Stomach smooth muscle (tissue), 2 donors: ENCODE results near the gene VILL.

Experiments
- H3K27ac ChIP-seq: one replicate; pipeline ENCODE4 v1.7.0; 2013; ENCODE audit warnings: mild to moderate bottlenecking, low read length, inconsistent platforms
- H3K27me3 ChIP-seq, 2 donors: one replicate each; pipeline ENCODE4 v1.7.0; 2013; ENCODE audit warnings: low read length in 2 of 2; ENCODE audit not compliant: insufficient read depth in 2 of 2, control insufficient read depth in 1 of 2
- H3K36me3 ChIP-seq, 2 donors: one replicate each; pipeline ENCODE4 v1.7.0; 2013; ENCODE audit warnings: low read length in 2 of 2; ENCODE audit not compliant: control insufficient read depth in 2 of 2, insufficient read depth in 2 of 2
- H3K4me1 ChIP-seq: one replicate; pipeline ENCODE4 v1.7.0; 2013; ENCODE audit warnings: low read length; ENCODE audit not compliant: control insufficient read depth, insufficient read depth
- H3K4me3 ChIP-seq, 2 donors: one replicate each; pipeline ENCODE4 v1.7.0; 2013; ENCODE audit warnings: low read length in 2 of 2
- H3K9ac ChIP-seq, 2 donors: one replicate each; pipeline ENCODE4 v1.7.0; 2013; ENCODE audit warnings: low read length in 2 of 2, mild to moderate bottlenecking in 1 of 2
- H3K9me3 ChIP-seq, 2 donors: one replicate each; pipeline ENCODE4 v1.7.0; 2013; ENCODE audit warnings: low read length in 2 of 2; ENCODE audit not compliant: control insufficient read depth in 2 of 2
- donor health status: healthy.
- donor health status: Pancreatic carcinoma.

The VILL gene

DNA sequence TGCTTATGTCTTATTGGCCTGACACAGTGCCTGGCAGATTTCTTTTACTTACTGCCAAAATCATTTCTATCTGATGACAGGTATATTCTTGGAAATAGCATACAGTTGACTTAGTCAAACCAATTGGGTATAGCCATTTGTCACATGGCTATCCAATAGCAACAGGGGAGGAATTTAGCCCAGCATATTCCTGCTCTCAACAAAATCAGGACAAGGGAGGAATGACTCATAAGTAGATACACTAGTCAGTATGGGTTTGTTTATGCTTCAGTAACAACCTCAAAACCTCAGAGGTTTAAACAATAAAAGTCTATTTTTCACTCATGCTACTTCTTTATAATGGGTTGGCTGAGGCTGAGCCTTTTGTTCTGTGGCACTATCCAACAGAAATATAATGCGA lies 38.0 kb upstream of the VILL start:
- H3K27ac ChIP-seq: no peak overlapping the region
- H3K4me1 ChIP-seq: peaks cover 29% of the 10 kb centered on the region
- peak overlapping the region in 1 of 2 donors; percentile 19 for H3K4me3 ChIP-seq
- H3K27me3 ChIP-seq: no peaks in the 10 kb centered on the region
- peaks cover 7 to 9% of the 10 kb centered on the region in 2 donors for H3K36me3 ChIP-seq
- no peaks in the 10 kb centered on the region for H3K9me3 ChIP-seq
- no peak overlapping the region for H3K9ac ChIP-seq

GRCh38 chr3:37953226-37953625 lies 37.4 kb upstream of the VILL start:
- no peaks in the 10 kb centered on the region for H3K9me3 ChIP-seq
- no peak overlapping the region for H3K4me3 ChIP-seq
- H3K9ac ChIP-seq: no peak overlapping the region
- no peaks in the 10 kb centered on the region for H3K27me3 ChIP-seq
- H3K4me1 ChIP-seq: peaks cover 31% of the 10 kb centered on the region
- H3K27ac ChIP-seq: no peak overlapping the region
- peaks cover 7 to 9% of the 10 kb centered on the region in 2 donors for H3K36me3 ChIP-seq

GRCh38 chr3:37953707-37954394 lies 36.7 kb upstream of the VILL start:
- peaks cover 31% of the 10 kb centered on the region for H3K4me1 ChIP-seq
- H3K4me3 ChIP-seq: no peak overlapping the region
- H3K36me3 ChIP-seq: peaks cover 7% of the 10 kb centered on the region in 2 donors
- H3K27ac ChIP-seq: peak overlapping the region; percentile 49
- no peaks in the 10 kb centered on the region for H3K9me3 ChIP-seq
- no peaks in the 10 kb centered on the region for H3K27me3 ChIP-seq
- H3K9ac ChIP-seq: no peak overlapping the region

- H3K9ac ChIP-seq: no peak overlapping the region
- H3K27ac ChIP-seq: no peak overlapping the region
- H3K4me3 ChIP-seq: no peak overlapping the region
- H3K36me3 ChIP-seq: peaks cover 7% of the 10 kb centered on the region in 2 donors
- no peaks in the 10 kb centered on the region for H3K27me3 ChIP-seq
- H3K4me1 ChIP-seq: peaks cover 30% of the 10 kb centered on the region
- H3K9me3 ChIP-seq: no peaks in the 10 kb centered on the region
Observed at GRCh38 chr3:37954881-37955280, 35.7 kb upstream of the VILL start.

DNA sequence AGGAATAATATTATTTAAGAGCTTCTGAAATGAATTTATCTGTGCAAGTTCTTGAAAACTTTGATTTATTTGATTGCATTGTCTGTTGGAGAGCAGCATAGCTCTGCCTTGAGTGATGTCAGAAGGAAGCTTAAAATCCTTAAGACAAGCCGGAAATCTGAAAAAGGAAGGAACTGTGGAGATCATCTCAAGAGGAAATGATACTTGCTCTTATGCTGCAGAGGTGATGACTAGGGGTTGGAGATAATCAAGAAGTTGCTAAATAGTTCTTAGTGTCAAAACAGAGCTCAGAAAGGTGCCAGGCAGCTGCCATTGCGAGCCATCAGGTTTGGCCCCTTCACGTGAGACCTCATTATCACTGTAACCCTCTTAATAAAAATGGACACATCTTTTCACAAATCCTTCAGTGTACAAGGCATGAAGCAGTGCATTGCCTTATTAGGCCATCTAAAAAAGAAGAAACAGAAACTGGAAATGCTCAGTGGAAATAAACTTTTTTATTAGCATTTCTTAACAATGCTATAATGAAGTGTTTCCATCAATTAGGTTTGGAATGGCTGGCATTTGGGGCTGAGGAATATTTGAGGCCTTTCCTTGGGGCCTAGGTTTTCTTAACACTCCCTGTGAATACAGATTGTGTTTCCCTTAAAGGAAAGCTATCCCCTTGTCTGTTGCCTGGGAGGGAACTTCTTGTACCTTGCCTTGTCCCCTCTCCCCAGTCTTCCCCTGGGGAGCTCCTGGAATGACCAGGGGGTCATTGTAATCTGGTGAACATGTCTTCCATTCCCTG lies 34.5 kb upstream of the VILL start:
- Histone ChIP-seq H3K9ac (peak overlapping the region; percentile 40 to 51), H3K36me3 (peaks cover 7% of the 10 kb centered on the region in 2 donors), H3K4me1 (peaks cover 26% of the 10 kb centered on the region), H3K27me3 (no peaks in the 10 kb centered on the region), H3K9me3 (no peaks in the 10 kb centered on the region), H3K4me3 (no peak overlapping the region), H3K27ac (peak overlapping the region; percentile 80)

DNA sequence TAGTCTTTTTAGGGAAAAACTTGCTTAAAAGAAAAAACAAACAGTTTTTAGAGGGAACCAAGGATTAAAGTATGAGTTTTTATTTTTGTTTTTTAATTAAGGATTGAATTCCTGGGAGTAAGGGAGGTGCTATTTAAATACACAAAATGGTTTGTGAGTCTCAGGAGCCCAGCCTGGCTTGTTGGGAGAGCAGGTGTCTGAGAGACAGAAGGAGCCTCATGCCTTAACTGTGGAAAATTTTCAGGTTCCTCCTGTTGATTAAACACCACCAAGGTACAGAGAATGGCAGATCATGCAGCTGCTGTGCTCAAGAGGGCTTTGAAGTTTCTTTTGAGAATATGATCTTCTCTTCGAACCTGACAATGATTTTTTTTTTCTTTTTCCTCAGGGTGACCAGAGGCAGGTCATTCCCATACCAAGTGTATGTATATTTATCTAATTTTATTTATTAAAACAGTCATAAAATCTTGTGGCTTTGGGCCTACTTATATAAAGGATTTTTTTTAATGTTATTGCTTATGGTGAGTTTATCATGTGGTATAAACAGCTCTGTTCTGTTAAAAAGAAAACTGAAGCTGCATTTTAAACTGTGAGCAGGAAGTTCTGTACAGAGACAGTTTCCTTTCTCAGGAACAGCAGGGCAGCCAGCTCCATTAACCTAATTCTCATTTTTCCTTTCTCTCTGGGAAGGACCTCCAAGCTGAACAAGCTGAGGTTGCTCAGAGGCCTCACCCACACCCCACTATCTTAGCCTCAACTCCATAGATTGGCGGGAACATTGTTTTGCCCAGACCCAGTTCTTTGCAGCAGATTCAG lies 33.7 kb upstream of the VILL start:
- Histone ChIP-seq H3K36me3 (peaks cover 6 to 7% of the 10 kb centered on the region in 2 donors), H3K27ac (peak overlapping the region; percentile 80), H3K27me3 (no peaks in the 10 kb centered on the region), H3K9me3 (no peaks in the 10 kb centered on the region), H3K4me3 (no peak overlapping the region), H3K4me1 (peaks cover 26% of the 10 kb centered on the region), H3K9ac (peak overlapping the region in 1 of 2 donors; percentile 40)

DNA sequence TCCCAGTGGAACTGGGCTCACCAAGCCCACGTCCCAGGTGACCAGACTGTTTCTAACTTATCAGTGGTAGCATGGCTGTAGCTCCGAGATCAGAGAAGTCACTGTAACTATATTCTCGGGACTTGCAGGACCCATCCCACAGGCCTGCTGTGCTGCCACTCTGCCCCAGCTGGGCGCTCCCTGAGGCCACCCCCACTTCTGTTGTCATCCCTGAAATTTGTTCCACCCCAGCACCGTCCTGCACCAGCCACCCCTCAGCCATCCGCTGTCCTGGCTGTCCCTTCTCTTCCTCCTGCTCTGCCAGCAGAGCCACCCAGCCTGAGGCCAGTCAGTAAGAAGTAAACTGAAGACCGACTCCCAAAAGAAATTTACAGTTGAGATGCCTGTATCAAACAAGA lies 33.0 kb upstream of the VILL start:
- Histone ChIP-seq H3K4me3 (no peak overlapping the region), H3K27me3 (no peaks in the 10 kb centered on the region), H3K36me3 (peaks cover 0 to 7% of the 10 kb centered on the region in 2 donors), H3K4me1 (peaks cover 26% of the 10 kb centered on the region), H3K9me3 (no peaks in the 10 kb centered on the region), H3K9ac (no peak overlapping the region), H3K27ac (peak overlapping the region; percentile 80)

DNA sequence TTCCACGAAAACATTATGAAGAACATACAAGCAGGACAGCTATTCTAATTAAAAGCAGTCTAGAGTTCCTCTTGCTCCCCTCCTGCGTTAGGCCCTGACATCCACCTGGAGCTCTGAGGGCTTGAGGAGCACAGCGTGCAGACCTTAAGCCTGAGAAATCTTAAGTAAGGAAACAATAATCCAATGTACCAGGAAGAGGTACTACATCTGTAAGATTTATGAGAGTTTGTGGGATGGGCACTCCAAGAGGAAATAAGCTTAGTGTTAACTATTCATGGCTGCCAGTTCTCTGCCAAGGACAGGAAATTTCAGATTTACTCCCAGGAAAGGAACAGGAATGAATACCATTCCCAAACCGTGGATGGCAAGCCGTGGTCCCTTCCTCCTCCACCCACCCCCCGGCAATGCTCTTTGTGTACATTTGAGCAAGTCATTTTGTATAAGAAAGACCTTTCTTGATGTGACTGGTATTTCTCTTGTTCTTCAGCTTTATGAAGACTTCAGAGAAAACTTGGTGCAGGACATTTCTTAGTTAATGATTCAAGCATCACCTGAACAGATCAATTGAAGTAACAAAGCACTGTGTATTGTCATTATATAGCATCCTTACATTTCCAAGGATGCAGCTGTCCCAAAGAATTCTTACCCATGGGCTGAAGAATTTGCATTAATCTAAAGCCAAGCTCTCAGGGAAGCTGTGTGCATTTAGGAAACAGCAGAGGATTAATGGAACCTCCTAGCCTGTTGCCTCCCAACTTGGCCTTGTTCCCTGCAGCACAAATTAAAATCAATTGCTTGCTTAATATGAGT lies 28.8 kb upstream of the VILL start:
- Histone ChIP-seq H3K27ac (no peak overlapping the region), H3K9me3 (no peaks in the 10 kb centered on the region), H3K27me3 (no peaks in the 10 kb centered on the region), H3K4me3 (no peak overlapping the region), H3K9ac (no peak overlapping the region), H3K4me1 (peaks cover 8% of the 10 kb centered on the region), H3K36me3 (peaks cover 5 to 6% of the 10 kb centered on the region in 2 donors)

DNA sequence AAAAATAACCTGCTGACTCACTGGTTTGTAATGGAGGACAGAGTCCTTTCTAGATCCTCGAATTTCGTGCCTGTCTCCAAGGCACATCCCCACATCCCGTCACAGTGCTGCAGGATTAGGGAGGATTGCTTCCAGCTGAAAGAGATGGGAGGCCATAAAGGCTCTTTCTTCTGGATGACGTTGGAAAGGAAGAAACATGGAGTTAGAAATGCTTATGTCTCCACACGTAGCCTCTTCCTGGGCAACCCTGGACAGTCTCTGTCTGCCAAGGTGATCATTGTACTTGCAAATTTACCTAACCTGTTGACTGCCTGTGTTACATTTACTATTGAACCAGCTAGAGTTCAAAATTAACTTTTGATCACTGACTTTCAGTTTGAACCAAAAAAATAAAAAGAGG lies 27.6 kb upstream of the VILL start:
- Histone ChIP-seq H3K36me3 (peaks cover 5 to 6% of the 10 kb centered on the region in 2 donors), H3K27ac (no peak overlapping the region), H3K27me3 (no peaks in the 10 kb centered on the region), H3K9me3 (no peaks in the 10 kb centered on the region), H3K9ac (no peak overlapping the region), H3K4me3 (no peak overlapping the region), H3K4me1 (peaks cover 6% of the 10 kb centered on the region)

GRCh38 chr3:37963635-37964034 lies 27.0 kb upstream of the VILL start:
- Histone ChIP-seq H3K27ac (no peak overlapping the region), H3K9me3 (no peaks in the 10 kb centered on the region), H3K9ac (no peak overlapping the region), H3K36me3 (peaks cover 6 to 10% of the 10 kb centered on the region in 2 donors), H3K4me3 (no peak overlapping the region), H3K4me1 (peaks cover 8% of the 10 kb centered on the region), H3K27me3 (no peaks in the 10 kb centered on the region)
